ENCODE results near the gene NT5M. TPM values are rescaled to one million over a fixed set of nuclear protein-coding genes. Genes with fewer than 3 reads are reported as not detected.

Gene NT5M
- total RNA-seq, 1 donor from 2014 or later: 4.1 TPM

DNA sequence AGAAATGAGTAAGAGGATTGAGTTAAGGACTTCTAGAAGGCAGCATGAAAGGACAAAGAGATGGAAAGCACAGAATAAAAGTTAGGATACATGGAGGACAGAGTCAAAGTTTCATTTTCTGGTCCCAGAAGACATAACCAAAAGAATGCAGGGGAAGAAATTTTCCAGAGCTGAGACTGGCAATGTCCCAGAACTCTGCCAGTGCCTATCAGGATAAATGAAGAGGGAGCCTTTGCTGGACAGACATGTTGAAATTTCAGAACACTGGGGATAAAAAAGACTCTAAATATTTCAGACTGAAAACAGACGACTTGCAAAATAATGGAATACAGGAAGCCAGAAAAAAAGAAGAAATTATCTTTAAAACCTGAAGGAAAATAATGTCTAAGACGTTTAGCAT is 55.7 kb downstream of the NT5M start:
- Histone ChIP-seq H3K4me3 (no peak overlapping the region), H3K4me2 (no peak overlapping the region), H3K9ac (no peak overlapping the region), H3K36me3 (no peaks in the 10 kb centered on the region), H2AFZ (replicated peaks) (no peak overlapping the region), H3K4me1 (no peaks in the 10 kb centered on the region), H4K20me1 (ENCODE audit: low read depth) (no peaks in the 10 kb centered on the region), H3K27ac (no peak overlapping the region), H3K27me3 (no peaks in the 10 kb centered on the region), H3K79me2 (ENCODE audit: low read depth) (no peaks in the 10 kb centered on the region), H3F3A (ENCODE audit: low read depth) (no peaks in the 10 kb centered on the region), H3K9me3 (ENCODE audit: low read depth) (no peaks in the 10 kb centered on the region)
- Mint-ChIP-seq H3K36me3 (no peaks in the 10 kb centered on the region), H3K27me3 (ENCODE audit: insufficient read depth, low read depth) (peaks cover 2% of the 10 kb centered on the region), H3K4me3 (no peak overlapping the region), H3K4me1 (peaks cover 12% of the 10 kb centered on the region), H3K27ac (no peak overlapping the region), H3K9me3 (peaks cover 14% of the 10 kb centered on the region)
- TF ChIP-seq EZH2phosphoT487 (IDR thresholded peaks at IDR 0.05) (no peak), EZH2 (IDR thresholded peaks at IDR 0.05) (no peak)
- TF ChIP-seq, protein P1, sequence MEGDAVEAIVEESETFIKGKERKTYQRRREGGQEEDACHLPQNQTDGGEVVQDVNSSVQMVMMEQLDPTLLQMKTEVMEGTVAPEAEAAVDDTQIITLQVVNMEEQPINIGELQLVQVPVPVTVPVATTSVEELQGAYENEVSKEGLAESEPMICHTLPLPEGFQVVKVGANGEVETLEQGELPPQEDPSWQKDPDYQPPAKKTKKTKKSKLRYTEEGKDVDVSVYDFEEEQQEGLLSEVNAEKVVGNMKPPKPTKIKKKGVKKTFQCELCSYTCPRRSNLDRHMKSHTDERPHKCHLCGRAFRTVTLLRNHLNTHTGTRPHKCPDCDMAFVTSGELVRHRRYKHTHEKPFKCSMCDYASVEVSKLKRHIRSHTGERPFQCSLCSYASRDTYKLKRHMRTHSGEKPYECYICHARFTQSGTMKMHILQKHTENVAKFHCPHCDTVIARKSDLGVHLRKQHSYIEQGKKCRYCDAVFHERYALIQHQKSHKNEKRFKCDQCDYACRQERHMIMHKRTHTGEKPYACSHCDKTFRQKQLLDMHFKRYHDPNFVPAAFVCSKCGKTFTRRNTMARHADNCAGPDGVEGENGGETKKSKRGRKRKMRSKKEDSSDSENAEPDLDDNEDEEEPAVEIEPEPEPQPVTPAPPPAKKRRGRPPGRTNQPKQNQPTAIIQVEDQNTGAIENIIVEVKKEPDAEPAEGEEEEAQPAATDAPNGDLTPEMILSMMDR (IDR thresholded peaks at IDR 0.05): no peak
- DNase-seq (ENCODE audit: low spot score): no peak

DNA sequence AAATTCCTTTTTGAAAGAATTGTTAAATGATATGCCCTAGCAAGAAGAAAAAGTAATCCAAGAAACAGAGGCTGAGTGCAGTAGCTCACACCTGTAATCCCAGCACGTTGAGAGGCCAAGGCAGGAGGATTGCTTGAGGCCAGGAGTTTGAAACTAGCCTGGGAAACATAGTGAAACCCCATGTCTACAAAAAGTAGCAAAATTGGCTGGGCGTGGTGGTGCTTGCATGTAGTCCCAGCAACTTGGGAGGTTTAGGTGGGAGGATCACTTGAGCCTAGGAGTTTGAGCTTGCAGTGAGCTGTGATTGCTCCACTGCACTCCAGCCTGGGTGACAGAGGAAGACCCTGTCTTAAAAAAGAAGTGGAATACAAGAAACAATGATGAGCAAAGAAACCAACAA is 56.1 kb downstream of the NT5M start:
- Histone ChIP-seq H3K4me3 (no peak overlapping the region), H3K27ac (no peak overlapping the region), H3K36me3 (no peaks in the 10 kb centered on the region), H3K4me2 (no peak overlapping the region), H2AFZ (replicated peaks) (no peak overlapping the region), H4K20me1 (ENCODE audit: low read depth) (no peaks in the 10 kb centered on the region), H3K9me3 (ENCODE audit: low read depth) (no peaks in the 10 kb centered on the region), H3K9ac (no peak overlapping the region), H3K4me1 (no peaks in the 10 kb centered on the region), H3K27me3 (no peaks in the 10 kb centered on the region), H3F3A (ENCODE audit: low read depth) (no peaks in the 10 kb centered on the region), H3K79me2 (ENCODE audit: low read depth) (no peaks in the 10 kb centered on the region)
- Mint-ChIP-seq H3K4me1 (peaks cover 12% of the 10 kb centered on the region), H3K27ac (no peak overlapping the region), H3K36me3 (no peaks in the 10 kb centered on the region), H3K9me3 (peaks cover 14% of the 10 kb centered on the region), H3K4me3 (no peak overlapping the region), H3K27me3 (ENCODE audit: insufficient read depth, low read depth) (peaks cover 2% of the 10 kb centered on the region)
- no peak for TF ChIP-seq EZH2 (IDR thresholded peaks at IDR 0.05)
- no peak for TF ChIP-seq EZH2phosphoT487 (IDR thresholded peaks at IDR 0.05)
- TF ChIP-seq, protein P1 (IDR thresholded peaks at IDR 0.05): no peak
- DNase-seq (ENCODE audit: low spot score): no peak

DNA sequence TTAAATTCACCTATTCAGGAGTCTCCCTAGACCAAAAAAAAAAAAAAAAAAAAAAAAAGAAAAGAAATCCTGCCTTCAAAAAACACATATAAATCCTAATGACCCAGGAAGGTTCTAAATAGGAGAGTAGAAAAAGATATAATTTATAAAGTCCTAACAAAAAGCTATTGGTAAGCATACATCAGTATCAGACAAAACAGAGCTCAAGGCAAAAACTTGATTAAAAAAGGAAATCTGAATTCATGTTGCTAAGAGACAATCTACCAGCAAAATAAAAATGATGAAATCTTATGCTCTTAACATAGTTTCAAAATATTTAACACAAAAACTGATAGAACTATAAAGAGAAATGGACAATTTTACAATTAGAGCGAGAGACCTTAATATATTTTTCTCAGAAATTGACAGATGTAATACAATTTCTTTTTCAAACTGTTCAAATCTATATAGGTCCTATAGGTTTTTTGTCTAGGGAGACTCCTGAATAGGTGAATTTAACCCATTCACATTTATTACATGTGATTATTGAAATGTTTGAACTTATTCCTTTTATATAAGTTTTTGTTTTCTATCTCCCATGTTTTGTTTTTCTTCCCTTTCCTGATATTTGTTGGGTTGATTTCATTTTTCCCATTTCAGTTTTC is 57.0 kb downstream of the NT5M start:
- H3K4me3 Mint-ChIP-seq: no peak overlapping the region

DNA sequence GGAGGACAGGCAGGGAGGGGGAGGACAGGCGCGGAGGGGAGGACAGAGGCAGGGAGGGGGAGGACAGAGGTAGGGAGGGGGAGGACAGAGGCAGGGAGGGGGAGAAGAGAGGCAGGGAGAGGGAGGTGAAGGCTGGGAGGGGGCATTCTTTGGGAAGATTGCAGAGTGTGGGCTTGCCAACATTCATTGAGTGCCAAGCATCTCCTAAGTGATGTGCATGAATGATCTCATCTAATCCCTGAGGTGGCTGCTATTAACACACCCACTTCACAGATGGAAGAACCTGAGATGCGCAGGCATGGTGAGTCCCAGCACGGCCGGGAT is 58.3 kb downstream of the NT5M start:
- H3K27ac Mint-ChIP-seq: no peak overlapping the region
- no peak overlapping the region for H3K4me3 Mint-ChIP-seq

More for the DNA sequence above, 57.0 kb downstream of the NT5M start:
- H3K36me3 Mint-ChIP-seq: no peaks in the 10 kb centered on the region
- H3K9me3 Mint-ChIP-seq: peaks cover 14% of the 10 kb centered on the region
- Histone ChIP-seq H3K79me2 (ENCODE audit: low read depth) (no peaks in the 10 kb centered on the region), H3K9ac (no peak overlapping the region), H3K9me3 (ENCODE audit: low read depth) (no peaks in the 10 kb centered on the region), H3K4me1 (no peaks in the 10 kb centered on the region), H3K27ac (no peak overlapping the region), H3K4me3 (no peak overlapping the region), H3K27me3 (no peaks in the 10 kb centered on the region), H3F3A (ENCODE audit: low read depth) (no peaks in the 10 kb centered on the region), H3K4me2 (no peak overlapping the region), H4K20me1 (ENCODE audit: low read depth) (no peaks in the 10 kb centered on the region), H2AFZ (replicated peaks) (no peak overlapping the region), H3K36me3 (no peaks in the 10 kb centered on the region)
- H3K27me3 Mint-ChIP-seq (ENCODE audit: insufficient read depth, low read depth): peaks cover 2% of the 10 kb centered on the region
- TF ChIP-seq EZH2 (IDR thresholded peaks at IDR 0.05): no peak
- no peak overlapping the region for H3K27ac Mint-ChIP-seq
- peaks cover 7% of the 10 kb centered on the region for H3K4me1 Mint-ChIP-seq
- DNase-seq (ENCODE audit: low spot score): no peak

More for the DNA sequence above, 58.3 kb downstream of the NT5M start:
- no peaks in the 10 kb centered on the region for H4K20me1 ChIP-seq (ENCODE audit: low read depth)
- no peaks in the 10 kb centered on the region for H3K9me3 ChIP-seq (ENCODE audit: low read depth)
- H3F3A ChIP-seq (ENCODE audit: low read depth): no peaks in the 10 kb centered on the region
- H3K4me2 ChIP-seq: no peak overlapping the region
- H3K9ac ChIP-seq: no peak overlapping the region
- H3K4me3 ChIP-seq: no peak overlapping the region
- no peaks in the 10 kb centered on the region for H3K36me3 ChIP-seq
- Mint-ChIP-seq H3K36me3 (no peaks in the 10 kb centered on the region), H3K9me3 (peaks cover 15% of the 10 kb centered on the region), H3K27me3 (ENCODE audit: insufficient read depth, low read depth) (peaks cover 2% of the 10 kb centered on the region), H3K4me1 (no peaks in the 10 kb centered on the region)
- no peaks in the 10 kb centered on the region for H3K4me1 ChIP-seq
- DNase-seq (ENCODE audit: low spot score): no peak
- no peaks in the 10 kb centered on the region for H3K27me3 ChIP-seq
- H2AFZ ChIP-seq (replicated peaks): no peak overlapping the region
- no peak overlapping the region for H3K27ac ChIP-seq
- no peaks in the 10 kb centered on the region for H3K79me2 ChIP-seq (ENCODE audit: low read depth)
- no peak for TF ChIP-seq EZH2phosphoT487 (IDR thresholded peaks at IDR 0.05)
- TF ChIP-seq, protein P1 (IDR thresholded peaks at IDR 0.05): no peak
- no peak for TF ChIP-seq EZH2 (IDR thresholded peaks at IDR 0.05)
